ENCODE results near the gene BAHCC1. TPM values are rescaled to one million over a fixed set of nuclear protein-coding genes. Genes with fewer than 3 reads are reported as not detected.
A peak's percentile ranks its signal among the peaks of the same experiment; 100 is the strongest.

The BAHCC1 gene
- total RNA-seq, 1 experiment from 2014 or later: 11.0 TPM

DNA sequence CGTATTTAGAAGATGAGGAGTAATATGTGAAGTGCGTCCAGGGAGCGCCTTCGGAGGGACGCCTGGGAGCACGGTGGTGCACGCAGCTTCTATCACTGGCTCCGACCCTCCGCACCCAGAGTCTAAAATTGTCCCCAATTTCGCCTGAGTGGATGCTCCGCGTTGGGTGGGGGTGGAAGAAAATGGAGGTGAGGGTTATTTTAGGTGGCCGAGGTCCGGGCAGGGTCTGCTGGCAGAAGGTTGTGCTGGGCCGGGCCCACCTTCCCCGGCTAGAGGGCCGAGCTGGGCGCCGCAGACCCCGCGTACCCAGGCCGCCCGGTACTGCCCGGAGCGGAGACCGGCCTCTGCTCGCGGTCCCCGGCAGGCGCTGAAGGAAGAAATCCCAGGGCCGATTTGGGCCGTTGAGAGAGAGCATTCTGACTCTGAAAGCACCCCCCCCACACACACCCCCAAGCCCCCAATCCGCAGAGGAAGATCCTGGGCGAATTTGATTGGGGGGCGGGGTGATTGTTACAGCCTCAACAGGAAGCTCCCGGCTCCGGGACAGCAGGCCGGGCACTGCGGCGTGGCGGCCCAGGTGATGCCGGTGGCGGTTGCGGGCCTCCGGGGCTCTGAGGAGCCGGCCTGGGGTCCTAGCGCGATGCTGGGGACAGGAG lies 3.0 kb downstream of the BAHCC1 start:
- peak; percentile 77 for DNase-seq (ENCODE audit: low read depth)

DNA sequence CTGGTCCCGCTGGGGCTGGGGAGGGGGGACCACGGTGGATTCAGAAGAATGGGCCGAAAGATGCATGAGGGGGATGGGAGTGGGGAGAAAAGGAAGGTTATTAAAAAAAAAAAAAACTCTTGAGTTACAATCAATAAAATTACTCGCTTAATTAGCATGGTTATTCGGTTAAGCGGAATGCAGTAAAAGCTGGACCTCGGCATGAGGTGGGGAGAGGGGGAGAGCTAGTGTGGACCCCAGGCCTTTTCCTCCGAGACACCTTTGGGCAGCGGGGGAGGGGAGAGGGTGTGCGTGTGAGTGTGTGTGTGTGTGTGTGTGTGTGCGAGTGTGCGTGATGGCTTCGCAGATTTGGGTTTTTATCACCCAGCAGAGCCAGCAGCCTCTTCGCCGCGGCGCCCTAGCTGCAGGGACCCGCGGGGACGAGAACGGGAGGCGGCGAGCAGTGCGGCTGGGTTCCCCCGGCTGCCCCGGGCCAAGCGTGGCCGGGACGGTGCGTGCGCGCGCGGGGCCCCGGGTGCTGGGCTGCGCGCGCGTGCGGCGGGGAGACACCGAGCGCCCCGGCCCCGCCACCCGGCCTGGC lies 3.7 kb downstream of the BAHCC1 start:
- DNase-seq (ENCODE audit: low read depth): peak; percentile 49

DNA sequence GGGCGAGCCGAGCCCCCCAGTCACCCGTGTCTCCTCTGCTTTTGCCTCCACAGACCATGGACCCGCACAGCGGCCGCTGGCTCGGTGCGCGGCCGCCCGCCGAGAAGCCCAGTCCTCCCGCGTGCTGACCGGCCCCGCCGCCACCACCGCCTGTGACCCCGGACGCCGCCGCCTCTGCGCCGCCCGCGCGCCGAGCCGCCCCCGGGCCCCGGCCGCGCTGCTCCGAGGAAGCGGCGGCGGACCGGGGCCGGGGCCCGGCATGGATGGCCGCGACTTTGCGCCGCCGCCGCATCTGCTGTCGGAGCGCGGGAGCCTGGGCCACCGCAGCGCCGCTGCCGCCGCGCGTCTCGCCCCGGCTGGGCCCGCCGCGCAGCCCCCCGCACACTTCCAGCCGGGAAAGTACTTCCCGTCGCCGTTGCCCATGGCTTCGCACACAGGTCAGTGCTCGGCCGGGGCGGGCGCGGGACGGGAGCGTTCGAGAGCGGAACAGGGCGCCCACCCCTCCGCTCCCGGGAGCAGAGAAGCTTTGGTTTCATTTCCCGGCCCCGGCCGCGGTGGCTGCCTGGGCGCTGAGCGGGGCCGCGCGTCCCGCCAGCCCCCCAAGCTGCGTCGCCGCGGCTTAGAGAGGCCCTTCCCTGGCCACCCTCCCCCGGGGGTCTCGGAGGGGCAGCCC lies 4.4 kb downstream of the BAHCC1 start:
- DNase-seq (ENCODE audit: low read depth): peak; percentile 63

DNA sequence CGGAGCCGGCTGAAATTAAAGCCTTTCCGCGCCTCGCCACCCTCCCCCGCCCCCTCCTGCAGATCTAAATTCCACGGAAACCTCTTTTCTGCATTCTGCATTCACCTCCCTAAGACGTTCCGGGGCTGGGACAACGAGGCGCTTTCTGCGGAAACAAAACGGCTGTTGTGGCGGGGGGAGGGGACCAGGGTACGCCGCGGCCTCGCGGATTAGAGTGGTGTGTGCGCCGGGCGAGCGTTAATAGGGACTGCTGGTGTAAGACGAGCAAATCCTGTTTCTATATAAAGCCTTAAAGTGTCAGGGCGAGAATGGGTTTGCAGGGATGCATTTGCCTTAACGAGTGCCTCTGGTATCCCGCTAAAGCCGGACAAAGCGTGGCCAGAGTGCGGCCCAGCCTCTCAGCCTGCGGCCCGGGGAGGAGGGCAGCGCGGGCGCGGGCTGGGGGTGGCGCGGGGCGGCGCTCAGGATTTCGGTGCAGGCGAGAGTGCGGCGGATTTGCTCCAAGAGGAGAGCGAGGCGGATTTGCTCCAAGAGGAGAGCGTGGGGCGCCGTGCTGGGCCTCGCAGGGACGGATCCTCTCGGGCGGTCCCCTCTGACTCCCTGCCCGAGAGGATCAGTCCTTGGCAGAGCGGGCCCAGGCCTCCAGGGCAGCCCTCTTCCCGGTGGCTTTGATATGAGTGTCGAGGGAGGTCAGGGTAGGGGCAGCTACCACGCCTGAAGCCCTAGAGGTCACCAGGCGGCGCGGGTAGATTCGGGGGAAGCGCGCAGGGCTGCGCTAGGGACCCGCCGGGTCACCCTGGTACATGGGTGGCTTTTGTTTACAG lies 5.1 kb downstream of the BAHCC1 start:
- peak; percentile 60 for DNase-seq (ENCODE audit: low read depth)

DNA sequence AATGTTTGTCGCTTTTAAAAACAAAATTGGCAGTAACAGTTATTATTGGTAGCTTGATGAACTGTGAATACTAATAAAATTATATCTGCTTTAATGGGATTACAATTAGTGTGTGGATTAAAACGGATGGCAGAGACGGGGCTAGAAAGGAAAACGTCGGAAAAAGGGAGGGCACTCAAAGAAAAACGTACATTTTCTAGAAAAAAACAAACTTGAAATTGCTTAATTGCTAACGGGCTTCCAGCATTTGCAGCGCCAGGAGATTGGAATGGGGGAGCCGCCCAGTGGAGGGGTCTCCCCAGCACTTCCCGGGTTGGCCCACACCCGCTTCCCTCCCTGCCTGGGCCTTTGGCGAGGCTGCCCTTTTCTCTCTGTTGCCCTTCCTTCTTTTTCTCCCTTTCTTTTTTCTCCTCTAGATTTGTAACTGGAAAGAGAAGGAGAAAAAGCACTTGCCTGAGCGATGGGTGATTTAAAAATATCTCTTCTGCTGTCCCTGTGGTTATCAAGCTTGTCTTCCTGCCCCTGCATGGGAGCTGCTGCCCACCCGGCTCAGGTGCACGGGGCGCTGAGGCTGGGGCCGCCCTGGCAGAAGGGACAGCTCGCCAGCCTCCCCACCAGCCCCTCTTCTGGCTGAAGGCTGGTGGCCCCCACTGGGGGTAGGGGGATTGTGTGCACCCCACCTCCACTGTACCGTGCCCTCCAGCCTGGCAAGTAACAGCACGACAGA lies 5.9 kb downstream of the BAHCC1 start:
- DNase-seq (ENCODE audit: low read depth): no peak

DNA sequence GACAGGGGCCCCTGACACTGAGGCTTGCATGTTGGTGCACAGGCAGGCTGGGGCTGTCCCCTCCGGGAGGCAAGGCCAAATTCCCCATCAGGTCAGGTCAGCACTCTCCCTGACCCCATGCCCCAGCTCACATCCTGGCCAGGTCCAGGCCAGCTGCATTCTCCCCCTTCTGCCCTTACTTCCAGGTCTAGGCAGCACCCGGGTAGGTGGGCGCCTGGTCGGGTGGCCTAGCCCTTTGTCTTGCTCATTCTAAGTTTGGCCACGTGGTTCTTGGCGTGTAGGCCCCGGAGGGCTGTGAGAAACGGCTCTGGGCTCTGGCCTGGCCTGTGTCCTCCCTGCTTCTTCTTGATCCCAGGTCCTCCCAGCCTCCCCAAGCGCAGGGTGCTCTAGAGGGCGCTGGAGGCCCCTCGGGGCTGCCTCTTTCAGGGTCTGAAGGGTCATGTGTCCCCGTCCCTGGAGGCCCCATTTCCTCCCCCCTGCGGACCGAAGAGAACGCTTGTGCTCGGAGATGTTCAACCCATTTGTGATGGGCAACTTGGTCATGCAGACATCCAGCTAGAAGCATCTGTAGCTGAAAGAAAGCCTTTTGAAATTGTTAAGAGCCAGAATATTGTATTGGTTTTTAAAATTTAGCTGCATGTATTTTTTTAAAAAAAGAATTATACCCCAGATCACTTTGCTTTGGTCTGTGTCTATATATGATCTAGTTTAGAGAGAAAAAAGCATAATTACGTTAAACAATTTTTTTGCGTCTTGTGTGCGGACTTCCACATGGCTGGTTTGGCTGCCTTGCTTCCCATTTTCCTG lies 6.7 kb downstream of the BAHCC1 start:
- DNase-seq (ENCODE audit: low read depth): peak; percentile 64

DNA sequence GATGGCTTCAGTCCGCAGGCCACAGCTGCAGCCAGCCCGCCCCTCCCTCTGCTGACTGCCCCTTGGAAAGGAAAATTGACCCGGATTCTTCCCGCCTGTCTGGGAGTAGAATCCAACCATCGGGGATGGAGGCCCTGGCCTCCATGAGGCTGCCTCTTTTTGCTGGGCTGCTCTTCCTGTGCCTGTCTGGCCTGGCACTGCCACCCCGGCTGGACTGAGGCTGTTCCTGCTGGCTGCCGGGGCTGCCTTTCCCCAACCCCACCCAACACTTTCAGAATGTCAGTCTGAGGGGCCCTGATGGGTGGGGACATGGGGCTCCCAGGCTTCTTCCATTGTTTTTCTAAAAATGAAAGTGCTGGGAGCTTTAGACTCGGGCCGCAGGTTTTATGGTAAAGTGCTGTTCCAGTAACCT lies 7.3 kb downstream of the BAHCC1 start:
- no peak for DNase-seq (ENCODE audit: low read depth)

DNA sequence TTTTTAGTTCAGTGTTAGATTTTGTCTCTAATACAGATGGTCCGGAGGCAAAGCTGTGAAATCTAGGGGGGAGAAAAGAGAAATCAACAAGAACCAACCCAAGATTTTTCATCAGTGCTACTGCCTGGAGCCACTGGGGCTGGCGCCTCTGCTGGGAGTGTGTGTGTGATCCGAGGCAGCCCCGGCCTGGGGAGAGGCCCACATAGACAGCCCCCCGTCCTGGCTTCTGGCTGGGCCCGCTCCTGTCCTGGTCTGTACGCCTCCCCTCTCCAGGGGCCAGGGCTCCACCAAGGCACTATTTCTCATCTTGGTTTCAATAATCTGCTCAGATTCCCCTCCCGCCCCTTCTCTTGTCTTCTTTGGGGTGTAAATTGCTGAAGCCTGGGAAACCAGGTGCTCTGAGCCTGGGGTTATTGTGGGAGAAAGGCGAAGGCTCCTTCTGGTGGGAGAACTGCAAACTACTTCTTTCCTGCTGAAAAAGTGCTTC lies 7.8 kb downstream of the BAHCC1 start:
- DNase-seq (ENCODE audit: low read depth): no peak

DNA sequence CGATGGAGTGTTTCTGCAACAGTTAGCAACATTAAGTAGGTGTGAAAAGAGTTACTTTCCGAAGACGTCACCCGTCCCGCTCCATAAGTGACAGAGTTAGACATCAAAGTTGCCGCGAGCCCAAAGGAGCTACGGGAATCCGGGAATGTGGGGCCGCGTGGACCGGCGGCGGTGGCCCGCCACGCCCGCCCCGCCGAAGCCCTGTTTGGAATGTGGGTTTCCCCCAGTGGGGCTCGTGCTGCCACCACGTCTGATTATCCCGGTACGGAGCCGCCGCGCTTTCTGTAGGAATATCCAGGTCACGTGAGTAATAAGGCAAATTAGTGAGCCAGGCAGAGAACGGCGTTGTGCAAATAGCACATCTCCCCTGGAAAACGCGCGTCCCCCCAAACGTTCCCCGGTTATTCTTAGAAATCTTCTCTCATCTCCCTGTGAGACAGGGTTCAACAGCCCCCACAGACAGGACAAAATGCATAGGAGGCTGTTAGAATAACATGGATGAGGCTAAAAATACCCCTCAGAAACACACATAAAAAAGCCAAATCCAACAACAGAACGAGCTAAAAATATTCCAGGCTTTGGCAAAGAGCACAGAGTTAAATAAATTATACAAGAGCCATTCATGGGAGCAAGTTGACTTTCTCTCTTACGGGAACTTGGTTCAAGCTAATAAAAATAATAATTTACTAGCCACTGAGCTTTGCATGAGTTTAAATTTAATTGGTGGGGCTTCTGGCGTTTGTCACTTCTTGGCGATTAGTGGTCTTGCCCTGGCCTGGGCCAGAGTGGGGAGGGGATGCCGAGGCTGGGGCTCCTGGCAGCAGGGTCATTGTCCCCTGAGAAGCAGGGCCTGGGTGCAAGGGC lies 8.6 kb downstream of the BAHCC1 start:
- no peak for DNase-seq (ENCODE audit: low read depth)

DNA sequence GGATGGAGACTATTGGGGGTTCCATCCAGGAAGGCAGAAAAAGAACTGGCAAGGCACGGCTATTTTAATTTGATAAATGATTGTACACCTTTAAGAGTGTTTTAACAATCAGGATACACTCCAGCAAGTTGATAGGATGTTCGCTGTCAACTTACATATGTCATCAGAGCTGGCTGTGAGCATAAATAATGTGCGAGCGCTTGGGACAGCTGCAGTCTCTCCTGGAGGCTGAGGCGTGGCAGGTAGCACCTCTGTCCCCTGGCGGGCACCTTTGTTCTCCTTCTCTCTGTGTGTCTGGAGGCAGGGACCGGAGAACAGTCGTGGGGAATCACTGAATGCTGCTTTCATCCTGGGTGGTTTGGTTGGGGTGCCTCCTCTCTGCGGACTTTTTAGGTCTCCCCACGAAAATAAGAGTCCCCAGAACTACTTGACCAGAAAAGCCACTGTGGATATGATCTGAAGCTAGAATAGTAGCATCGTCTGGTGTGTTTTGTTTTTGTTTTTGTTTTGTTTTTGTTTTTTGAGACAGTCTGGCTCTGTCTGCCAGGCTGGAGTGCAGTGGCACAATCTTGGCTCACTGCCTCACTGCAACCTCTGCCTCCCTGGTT lies 9.4 kb downstream of the BAHCC1 start:
- no peak for DNase-seq (ENCODE audit: low read depth)

DNA sequence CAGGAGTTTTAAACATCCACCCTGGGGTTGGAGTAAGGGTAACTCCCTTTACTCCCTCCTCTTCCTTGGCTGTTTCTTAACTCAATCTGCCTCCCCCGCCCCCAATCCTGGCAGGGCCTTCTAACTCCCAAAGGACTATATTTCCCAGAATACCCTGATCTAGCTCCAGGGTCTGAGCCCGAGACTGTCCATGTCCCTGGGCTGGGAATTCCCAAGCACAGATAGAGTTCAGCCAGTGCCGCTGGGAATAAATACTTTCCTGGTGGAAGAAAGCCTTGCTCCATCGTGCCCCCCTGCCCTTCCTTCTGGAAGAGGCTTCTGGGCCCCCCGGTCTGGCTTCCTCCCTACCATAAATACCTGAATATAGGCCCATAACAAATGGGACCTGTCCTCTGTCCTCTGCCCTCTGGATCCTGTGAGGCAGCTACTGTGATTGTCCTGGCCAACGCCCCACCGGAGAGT lies 10.2 kb downstream of the BAHCC1 start:
- DNase-seq (ENCODE audit: low read depth): no peak

DNA sequence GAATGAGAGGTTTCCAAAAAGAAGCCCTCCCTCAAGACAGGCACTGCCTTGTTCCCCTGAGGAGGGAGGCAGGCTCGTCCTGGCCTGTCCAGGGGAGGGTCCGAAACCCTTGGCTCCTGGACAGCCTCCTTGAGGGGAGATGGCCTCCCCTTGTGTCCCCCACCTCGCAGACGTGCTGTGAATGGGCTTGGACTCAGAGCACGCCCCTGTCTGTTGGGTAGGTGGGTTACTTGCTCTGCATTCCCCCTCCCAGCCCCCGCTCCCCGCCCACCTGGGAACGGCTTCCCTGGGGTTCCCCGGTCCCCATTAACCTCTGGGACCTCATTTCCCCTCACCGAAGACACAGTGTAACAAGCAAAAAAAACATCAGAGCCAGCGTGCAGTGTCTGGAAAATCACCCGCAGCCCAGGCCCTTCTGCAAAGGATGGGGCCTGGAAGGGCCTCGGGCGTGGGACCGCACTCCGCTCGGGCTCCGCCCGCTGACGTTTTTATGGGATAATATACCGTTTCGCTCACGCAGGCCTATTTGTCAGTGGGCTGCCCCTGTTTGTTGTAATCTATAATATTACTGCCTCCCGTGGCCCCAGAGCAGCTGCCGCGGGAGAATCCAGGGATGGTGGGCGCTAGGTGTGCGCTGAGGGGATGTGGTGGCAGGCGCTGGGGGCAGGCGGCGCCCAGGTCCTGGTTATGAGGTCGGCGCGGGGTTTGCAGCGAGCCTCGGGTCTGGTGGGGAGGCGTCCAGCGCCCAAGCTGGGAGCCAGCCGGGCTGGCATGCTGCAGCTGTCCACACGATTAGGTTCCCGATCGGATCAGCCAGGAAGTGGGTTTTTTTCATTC lies 11.1 kb downstream of the BAHCC1 start:
- no peak for DNase-seq (ENCODE audit: low read depth)

DNA sequence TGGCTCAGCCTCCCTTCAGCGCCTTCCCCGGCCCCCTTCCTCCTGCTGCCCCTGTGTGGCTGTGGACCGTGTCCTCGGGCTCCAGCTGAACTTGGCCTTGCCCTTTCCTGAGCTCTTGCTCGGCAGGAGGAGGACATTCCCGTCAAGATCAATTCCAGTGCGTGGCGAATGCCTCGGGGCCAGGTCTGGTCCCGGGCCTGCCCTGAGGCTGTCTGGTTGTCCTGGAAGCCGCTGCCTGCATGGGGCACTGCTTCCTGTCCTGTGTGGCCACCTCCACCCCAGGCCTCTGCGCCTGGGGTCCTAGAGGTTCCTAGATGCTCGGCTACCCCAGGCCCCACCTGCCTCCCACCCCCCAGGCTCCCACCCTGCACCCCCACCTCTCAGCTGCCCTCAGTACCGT lies 12.8 kb downstream of the BAHCC1 start:
- DNase-seq (ENCODE audit: low read depth): no peak

DNA sequence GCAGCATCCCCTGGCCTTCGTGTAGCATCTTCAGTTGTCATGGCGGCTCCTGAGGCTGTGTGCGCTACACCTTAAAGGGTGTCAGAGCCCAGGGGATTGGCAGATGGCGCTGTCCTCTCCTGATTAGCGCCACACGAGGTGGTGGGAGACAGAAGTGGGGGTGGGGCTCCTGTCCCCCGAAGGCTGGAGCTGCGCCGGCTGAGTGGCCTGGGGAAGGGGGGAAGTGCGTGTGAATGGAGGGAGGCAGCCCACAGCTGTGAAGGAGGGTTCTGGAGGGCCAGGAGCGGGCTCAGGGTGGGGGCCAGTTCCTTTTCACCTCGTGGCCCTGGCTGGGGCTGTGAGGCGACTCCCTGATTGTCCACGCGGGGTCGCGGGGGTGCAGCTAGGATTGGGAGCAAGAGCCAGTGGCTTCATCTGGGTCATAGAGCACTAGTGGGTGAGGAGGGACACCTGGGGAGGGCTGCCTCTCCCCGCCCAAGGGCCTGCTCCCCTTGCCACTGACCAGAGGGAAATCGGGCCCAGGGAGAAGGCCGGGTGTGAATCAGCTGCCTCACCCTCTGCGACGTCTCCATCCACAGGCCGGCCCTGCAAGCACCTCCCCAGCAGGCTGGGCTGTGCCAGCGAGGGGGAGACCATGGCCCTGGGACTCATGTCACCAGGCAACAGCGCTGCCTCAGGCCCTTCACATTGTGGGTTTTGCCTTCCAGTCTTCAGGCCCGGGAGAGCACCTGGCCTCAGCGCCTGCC lies 14.1 kb downstream of the BAHCC1 start:
- DNase-seq (ENCODE audit: low read depth): no peak

DNA sequence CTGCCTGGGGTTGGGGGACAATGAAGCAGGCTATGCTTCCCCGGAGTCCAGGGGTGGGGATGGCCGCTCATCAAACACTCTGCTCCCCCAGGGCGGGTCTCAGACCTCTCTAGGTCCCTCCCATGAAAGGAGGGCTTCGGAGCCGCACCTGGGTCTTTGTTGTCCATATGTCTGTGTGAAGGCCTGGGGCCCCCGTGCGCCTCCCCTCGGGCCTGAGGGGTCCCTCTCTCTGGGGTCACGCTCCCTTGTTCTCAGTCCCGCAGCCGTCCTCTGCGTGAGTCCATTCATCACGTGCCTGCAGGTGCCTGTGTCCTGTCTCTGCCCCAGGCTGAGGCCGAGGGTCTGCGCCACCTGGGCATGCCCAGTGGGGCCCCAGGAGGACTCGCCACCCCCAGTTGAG lies 15.6 kb downstream of the BAHCC1 start:
- DNase-seq (ENCODE audit: low read depth): no peak

DNA sequence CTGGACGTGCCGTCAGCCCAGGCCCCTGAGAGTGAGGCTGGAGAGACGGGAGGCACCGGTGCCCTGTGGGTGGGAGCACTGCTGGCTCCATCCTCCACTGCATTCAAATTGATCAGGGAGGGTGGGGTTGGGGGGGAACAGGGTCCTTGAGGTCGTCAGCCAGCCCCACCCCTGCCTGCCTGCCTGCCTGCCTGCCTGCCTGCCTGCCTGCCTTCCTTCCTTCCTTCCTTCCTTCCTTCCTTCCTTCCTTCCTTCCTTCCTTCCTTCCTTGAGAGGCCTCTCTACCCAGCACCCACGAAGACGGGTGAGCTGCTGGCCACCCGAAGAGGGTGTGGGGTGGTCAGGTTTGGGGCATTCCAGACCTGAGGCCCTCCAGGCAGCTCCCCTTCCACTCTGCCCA lies 16.0 kb downstream of the BAHCC1 start:
- DNase-seq (ENCODE audit: low read depth): no peak

DNA sequence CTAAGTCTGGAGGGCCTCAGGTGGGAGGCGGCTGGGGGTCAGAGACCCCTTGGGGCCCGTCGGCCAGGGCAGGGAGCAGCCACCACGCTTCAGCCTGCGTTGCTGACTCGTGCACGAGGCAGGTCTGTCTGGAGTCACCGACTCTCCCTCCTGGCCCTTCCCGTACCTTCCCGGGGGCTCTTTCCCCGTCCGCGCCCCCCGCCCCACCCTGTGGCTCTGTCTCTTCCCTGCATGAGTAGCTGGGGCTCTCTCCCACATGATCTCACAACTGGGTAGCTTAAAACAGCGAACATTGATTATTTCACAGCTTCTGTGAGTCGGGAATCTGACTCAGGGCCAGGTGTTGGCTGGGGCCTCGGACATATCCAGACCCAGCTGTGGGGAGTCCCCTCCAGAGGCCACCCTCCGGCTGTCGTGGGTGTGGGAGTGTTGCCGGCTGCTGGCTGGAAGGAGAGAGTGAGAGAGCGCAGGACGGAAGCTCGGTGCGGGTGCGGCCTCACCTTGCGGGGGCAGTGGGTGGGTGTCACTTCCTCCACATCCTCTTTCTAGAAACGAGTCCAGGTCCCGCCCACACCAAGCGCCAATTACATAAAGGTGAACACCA lies 17.3 kb downstream of the BAHCC1 start:
- DNase-seq (ENCODE audit: low read depth): peak; percentile 63

All from Daoy (cell line).